Endothelial cell of umbilical vein (primary cell): Measurements from ENCODE around the gene PPP1R11.

ENCODE experiments used
- CTCF ChIP-seq, 2 donors: IDR thresholded peaks; 1 replicate in 1 of 2; 2 replicates in 1 of 2; pipeline ENCODE4 v1.5.1; 2011; ENCODE audit warnings: low read length in 2 of 2, mild to moderate bottlenecking in 2 of 2, moderate library complexity in 2 of 2, control low read depth in 1 of 2, inconsistent platforms in 1 of 2, low read depth in 1 of 2; ENCODE audit not compliant: insufficient read depth in 1 of 2; ENCODE audit errors: extremely low read depth in 1 of 2
- EZH2 ChIP-seq: IDR thresholded peaks from 2 replicates; pipeline ENCODE4 v1.6.1; 2012; ENCODE audit warnings: borderline replicate concordance, low read depth, mild to moderate bottlenecking, moderate library complexity, low read length, inconsistent platforms; ENCODE audit not compliant: severe bottlenecking
- GATA2 ChIP-seq: IDR thresholded peaks from 2 replicates; pipeline ENCODE4 v1.7.0; 2011; ENCODE audit warnings: low read depth, mild to moderate bottlenecking, moderate library complexity, mixed read lengths, low read length; ENCODE audit not compliant: insufficient read length, insufficient read depth
- JUN ChIP-seq: IDR thresholded peaks from 2 replicates; pipeline ENCODE4 v1.6.1; 2011; ENCODE audit warnings: borderline replicate concordance, low read depth; ENCODE audit not compliant: insufficient read length, insufficient read depth
- POLR2AphosphoS5 ChIP-seq: IDR thresholded peaks from 2 replicates; pipeline ENCODE4 v1.6.1; 2012; ENCODE audit warnings: low read depth, mild to moderate bottlenecking, control low read depth, low read length, moderate library complexity; ENCODE audit not compliant: insufficient read depth

GRCh38 chr6:30062471-30063178, 4.4 kb upstream of the PPP1R11 start:
- TF ChIP-seq CTCF (IDR thresholded peaks at IDR 0.05; ENCODE audit: extremely low read depth in 1 of 2, insufficient read depth in 1 of 2, low read depth in 1 of 2, low read length in 2 of 2) (no peak), EZH2 (no peak), GATA2 (no peak), JUN (no peak), POLR2AphosphoS5 (no peak)
